NCI-H524 treated with DMSO at 0.1 percent for 48 hours (cell line): Measurements from ENCODE around the gene BANK1.
"Not testable (repeated sequence)": the region's sequence is repeated elsewhere in the genome, so short reads cannot be mapped to it uniquely, and the experiment has no call there.

Source experiments
- DNase-seq: peaks from one replicate; lab custom pipeline; 2025; lab: John Stamatoyannopoulos, UW

Gene BANK1

DNA sequence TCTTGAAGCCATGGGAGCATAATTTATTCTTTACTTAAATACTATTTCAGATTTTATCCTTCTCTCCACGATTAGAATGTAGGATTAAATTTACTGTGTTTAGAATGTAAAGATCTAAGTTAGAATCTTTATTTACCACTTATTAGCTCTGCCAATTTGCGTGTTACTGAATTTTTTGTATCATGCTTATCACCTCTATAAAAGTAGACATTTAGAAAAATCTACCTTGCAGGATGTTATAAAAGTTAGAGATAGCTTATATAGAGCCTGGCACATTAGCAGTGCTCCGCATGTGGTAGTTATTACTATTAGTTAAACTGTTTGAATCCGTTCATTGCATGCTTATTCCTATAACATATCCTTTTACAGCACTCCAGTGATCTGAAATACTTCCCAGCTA is 97.9 kb downstream of the BANK1 start:
- DNase-seq: no peak

DNA sequence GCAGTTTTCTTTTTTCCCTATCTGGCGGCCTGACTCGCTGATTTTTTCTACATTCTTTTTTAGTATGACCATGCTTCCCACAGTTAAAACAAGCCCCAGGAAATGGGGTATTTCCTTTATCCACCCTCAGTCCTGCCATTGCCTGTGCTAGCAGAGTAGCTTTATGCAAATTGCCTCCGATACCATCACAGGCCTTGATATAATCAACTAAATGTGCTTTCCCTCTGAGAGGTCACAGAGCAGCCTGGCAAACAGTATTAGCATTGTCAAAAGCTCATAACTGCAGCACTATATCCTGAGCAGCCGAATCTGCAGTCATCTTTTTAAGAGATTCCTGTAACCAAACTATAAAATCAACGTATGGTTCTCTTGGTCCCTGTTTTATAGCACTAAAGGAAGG is 115.0 kb downstream of the BANK1 start:
- not testable (repeated sequence) for DNase-seq

DNA sequence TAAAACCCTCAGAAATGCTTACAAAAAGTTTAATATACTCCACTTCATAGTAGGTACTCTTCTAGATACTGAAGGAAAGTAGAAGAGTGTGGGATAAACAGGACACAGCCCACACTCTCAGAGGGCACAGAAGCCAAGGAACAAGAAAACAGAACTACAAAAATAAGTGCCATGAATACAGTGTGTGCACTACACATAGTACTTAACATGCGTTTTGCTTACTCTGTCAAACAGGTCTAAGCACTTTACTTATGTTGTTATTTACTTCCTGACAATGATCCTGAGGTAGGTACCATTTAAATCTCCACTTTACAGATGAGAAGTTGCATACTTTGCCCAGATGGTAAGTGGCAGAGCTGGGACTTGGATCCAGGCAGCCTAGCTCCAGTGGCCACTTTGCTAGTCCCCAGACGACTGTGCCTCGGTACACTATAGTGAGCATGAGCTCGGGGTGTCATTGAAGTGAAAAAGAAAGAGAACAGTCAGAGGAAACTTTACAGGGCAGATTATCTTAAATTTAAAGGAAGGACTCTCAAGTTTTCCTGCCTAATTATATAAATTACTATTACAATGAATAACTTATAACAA is 120.3 kb downstream of the BANK1 start:
- no peak for DNase-seq

DNA sequence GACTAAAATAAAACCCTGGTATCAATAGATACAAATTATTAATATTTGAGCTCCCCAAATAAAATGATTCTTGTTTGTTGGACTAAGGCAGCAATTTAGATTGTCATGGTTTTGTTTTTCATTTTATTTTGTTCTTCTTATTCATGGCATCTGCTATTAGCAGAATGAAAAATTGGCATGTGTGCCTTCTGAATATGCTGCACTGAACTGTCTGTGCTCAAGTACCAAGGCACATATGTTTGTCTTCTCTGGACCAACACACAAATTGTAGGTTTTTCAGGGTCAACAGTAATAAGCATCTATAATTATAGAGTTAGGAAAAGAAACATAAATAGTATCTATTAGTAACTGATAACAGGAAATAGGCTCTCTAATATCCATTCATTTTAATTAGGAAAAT is 121.1 kb downstream of the BANK1 start:
- DNase-seq: no peak

DNA sequence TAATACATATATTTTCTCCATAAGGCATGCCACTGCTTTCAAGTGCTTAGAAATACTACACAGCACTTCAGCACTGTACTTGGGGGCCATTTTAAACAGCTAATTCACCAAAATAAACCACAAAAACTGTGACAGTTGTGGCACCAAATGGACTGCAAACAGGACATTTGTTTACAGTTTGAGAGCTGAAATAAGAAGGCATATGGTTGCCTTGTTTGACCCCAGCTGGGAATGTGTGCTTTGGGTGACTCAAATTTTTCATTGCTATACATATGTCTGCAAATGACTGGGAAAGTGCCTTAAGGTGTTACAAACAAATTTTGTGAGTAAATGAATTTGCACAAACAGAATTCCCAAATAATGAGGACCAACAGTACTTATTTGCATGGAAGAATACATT is 124.2 kb downstream of the BANK1 start:
- DNase-seq: no peak

DNA sequence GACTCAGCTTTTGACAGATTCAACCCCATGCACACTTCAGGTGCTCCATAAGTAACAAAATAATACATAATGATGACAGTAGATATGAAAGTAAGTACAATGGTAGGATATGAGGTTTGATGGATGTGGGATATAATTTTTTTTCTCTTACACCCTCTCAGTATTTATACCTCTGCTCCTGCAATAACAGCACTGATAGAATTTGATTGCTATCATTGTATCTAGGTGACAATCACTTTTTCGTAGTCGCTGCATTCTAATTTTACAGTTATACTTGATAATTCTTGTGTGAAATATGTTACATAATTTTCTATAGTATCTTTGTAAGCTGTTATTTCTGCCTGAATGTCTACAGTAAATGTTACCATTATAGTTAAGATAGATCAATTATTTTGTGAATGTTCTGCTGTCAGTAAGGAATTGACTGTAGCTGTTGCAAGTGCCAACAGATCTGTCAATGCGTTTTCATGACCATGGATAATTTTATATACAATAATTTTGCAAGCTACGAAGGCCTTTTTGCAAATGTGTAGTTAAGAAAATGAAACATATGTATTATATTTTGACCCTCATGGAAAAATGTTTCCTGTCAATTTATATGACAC is 128.9 kb downstream of the BANK1 start:
- DNase-seq: no peak

DNA sequence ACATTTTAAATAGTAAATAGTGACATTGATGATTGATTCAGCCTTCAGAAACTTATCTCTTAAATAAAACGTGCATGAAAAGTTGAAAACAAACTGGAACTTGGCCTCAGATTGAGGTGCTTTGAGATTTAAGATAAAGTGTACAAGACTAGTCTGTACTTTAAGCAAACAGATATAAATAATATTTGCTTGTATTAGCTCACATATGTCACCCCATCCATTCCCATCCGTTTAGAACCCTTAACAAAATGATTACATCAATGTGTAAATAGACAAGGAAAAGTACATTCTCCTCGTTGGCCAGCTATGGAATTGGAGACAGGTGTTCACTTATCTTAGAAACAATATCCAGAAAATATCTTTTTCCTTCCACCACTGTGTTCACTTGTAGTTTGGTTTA is 130.8 kb downstream of the BANK1 start:
- DNase-seq: no peak

DNA sequence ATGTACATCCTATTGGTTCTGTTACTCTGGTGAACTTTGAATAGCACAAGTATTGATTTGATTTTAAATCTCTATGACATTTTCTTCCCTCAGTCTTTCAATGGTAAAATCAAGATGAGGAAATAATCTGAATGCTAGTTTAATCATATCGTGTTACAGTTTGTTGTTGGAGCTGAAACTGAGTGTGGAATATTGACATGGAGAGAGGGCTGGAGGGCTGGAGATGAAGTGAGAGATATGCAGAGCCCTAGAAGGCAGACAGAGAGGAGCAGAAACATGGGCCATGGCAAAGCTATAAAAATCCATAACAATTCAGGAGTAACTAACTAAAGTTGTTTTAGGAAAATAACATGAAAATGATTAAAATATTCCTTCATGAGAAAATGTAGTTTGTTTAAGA is 141.1 kb downstream of the BANK1 start:
- no peak for DNase-seq

DNA sequence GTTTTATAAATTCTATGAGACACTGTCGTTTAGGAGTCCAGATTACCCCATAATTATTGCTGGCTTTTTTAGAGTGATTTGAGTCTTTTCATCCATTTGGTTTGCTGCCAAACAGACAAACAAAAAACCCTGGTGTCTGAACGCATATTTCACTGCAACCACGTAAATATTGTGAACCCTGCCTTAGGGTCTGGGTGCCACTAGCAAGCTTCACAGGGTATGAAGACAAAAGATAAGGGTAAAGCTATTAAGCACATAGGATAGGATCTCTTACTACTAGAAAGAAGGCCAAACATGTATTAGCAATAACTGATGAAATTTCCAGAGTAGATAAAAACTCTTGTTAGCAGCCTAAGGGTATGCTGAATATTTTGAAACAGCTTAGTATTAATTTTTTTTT is 143.3 kb downstream of the BANK1 start:
- no peak for DNase-seq

DNA sequence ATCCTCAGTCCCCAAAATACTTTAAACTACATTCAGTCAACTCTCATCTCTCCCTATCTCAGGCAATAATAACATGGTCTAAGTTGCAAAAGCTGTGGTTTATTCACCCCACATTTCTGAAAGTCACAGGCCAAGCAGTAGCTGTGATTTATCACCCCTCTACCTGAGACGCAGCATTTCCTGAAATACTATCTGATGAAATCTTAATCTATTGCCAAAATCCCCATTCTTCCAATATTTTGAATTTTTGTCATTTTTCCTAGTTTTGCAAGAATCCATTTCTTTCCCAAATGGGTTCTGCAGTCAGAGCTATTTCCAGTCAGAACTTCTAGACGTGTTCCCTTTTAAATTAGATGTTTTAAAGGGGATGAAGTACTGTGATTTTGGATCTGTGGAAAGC is 148.3 kb downstream of the BANK1 start:
- no peak for DNase-seq

DNA sequence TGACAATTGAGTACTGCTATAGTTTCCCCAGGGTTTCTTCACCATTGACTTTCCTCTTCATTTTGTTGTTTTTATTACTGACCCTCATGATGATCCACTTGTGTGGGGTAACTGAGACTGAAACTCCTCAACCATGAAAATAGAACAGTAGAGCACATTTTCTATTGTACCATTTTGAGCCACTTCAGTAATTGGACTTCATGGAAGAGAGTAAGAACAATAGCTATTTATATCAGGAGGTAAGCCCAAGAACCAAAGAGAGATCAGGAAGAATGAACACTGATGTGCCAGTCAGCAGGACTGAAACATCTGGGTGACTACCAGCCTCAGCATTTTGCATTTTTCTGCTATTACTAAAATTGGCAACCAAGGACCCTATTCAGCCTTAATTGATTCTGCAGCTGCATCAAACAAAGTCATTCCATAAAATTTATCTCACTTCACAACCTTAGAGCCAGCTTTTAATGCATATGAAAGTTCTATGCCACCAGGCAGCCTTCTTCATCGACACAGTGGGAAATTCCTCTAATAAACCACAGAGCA is 151.4 kb downstream of the BANK1 start:
- DNase-seq: no peak

DNA sequence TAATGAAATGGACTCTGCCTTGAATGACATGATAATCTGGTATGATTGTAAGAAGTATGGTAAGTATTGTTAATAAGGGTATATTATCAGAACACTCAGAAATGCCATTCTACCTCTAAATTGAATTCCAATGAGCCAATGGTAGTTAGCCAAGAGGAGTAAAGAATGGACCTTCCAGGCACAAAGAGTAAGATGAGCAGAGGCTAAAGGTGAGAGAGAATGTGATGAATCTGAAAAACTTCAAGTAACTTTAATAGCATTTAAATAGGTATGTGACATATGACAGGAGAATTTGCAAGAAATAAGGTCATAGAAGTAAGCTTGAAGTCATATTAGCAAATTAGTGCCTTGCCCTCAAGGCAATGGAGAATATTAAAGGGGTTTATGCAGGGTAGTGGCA is 152.4 kb downstream of the BANK1 start:
- no peak for DNase-seq

DNA sequence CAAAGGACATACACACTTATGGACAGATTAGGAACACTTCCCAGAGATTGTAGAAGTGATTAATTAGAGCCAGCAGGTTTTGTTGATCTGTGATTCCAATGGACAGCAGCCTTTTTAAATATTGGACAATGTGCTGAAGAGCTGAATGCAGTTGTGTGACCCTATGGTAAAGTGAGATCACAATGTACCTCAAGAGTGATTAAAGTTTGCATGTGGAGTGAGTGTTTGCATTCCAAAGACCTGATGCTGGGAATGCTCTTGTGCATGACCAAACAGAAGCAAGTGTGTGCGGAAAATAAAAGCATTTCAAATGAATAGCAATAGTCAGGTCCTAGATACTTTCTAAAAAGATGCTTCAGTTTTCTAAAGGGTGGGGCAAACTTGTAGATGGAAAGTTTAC is 154.1 kb downstream of the BANK1 start:
- no peak for DNase-seq

DNA sequence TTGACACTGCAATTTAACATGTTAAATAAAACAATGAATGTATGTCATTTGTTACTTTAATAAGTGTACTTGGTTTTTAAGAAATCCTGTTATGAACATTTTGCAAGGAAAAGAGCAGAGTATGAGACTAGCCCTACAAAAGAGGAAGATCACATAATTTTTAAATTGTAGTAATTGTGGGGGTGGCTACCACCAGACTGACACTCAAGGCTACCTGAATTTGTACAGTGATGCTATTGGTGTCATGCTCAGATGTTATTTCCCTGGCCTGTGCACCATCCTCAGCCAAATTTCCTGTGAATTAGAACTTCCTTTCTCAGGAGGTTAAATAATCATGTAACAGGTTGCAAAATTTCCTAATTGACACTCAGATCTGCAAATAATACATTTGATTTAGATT is 157.5 kb downstream of the BANK1 start:
- DNase-seq: no peak

DNA sequence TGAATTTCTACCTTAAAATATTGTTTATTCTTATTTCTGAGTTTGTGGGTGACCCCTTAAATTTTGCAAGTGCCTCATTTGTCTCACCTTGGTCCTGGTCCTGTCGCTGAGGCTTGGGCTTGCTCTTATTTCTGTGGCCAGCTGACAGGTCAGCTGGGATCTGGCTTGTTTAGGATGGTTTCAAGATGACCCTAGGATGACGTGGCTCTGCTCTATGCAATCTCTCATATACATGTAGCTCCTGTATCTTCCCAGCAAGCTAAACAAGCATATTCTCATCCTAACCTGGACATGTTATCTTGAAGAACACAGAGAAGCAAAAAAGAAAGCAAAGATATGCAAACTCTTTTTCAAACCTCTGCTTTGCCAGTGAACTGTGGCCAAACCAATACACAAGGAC is 158.4 kb downstream of the BANK1 start:
- DNase-seq: no peak

DNA sequence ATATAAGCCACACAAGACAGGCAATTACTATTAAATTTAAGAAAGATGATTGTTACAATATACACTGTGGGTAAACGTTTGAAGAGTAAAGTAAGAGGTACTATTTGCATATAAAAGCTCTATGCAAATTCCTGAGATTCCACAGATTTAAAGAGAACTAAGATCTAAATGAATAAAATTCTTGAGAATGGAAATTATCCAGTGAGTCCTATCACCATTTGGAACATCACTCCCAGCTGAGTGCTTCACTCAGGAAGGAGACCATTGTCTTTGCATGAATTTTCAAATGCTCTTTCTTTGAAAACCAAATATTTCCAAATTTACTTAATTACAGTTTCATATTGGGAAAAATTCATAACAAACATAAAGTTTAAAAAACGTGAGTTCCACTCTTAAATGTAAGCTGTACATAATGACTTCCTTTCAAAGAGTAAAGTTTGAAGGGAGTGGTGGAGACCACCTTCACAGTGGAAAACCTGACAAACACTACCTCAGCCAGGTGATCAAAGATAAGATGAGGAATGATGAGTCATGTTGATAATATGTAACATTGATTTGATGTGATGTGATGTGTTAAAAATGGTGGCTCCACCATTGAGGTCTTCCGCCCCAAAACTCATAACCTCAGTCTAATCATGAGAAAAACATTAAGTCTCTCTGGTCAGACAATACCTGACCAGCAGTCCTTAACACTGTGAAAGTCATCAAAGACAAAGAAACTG is 159.9 kb downstream of the BANK1 start:
- DNase-seq: no peak

DNA sequence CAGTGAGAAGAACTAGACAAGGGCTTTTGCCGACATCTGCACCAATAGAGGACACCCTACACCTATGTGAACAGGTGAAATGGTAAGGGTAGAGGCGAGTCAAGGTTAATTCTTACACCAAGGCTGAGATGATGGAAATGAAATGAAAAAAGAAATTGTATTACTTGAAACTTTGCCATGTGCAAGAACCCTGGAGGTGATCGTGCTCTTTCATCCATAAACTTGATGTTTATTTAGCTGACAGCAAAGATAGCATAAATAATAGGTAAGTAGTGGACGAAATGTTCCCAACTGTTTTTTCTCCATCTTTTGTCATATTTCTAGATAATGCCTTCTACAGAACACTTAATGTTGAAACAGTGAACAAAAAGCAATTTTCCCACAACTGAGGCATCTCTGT is 162.5 kb downstream of the BANK1 start:
- DNase-seq: no peak

DNA sequence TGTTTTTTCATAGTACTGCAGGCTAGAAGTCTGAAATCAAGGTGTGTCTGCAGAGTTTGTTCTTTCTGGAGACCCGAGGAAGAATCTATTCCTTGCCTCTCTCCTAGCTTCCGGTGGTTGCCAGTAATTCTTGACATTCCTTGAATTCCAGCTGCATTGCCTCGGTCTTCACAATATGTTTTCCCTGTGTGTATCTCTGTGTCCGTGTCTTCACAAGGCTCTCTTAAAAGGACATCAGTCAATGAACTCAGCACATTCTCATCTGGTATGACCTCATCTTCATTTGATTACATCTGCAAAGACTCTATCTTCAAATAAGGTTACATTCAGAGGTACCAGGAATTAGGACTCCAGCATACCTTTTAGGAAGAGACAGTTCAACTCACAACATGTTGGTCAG is 163.4 kb downstream of the BANK1 start:
- no peak for DNase-seq

DNA sequence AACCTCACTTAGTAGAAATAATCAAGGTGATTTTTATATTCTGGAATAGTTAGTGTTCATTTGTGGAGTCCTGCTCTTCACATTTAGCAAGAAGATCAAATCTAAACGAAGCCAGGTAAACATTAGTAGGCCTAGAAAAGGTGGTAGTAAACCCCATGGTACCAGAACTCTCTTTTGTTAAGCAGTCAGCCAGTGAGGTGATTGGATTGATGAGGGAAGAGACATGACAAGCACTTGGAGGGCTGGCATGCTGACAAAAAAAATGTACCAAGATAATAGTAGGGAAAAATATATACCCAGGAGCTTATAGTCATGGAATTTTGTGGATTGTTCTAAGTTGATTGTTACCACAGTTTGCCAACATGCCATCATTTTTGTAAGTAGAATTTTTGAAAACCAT is 163.8 kb downstream of the BANK1 start:
- DNase-seq: no peak

DNA sequence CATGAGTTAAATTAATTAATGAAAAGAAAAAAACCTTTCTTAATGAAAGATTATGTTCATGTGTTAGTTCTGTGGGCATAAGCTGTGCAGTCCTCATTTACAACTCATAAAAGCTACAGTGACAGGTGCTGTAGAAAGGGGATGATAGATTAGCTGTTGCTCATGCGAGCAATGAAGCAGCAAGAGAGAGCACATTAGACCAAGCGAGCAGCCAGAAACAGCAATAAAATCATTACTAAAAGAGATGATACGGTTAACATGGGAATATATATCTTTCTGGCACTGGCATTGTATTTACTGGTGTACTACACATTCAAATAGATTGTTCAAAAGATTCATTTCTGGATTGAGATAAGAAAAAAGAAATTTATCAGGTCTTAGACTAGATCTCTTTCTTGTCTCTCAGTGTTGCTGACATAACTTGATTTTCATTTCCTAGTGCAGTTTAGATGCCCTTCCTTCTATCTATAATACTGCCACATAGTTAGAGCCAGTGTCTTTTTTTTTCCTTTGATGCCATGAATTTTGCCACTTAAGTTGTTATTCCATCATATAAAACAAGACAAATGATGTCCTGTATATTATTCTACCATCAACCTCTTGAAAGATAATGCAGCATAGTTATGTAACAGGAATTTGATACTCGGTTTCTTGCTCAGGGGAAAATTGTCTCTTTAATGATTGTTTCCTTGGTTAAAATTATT is 164.6 kb downstream of the BANK1 start:
- DNase-seq: no peak

DNA sequence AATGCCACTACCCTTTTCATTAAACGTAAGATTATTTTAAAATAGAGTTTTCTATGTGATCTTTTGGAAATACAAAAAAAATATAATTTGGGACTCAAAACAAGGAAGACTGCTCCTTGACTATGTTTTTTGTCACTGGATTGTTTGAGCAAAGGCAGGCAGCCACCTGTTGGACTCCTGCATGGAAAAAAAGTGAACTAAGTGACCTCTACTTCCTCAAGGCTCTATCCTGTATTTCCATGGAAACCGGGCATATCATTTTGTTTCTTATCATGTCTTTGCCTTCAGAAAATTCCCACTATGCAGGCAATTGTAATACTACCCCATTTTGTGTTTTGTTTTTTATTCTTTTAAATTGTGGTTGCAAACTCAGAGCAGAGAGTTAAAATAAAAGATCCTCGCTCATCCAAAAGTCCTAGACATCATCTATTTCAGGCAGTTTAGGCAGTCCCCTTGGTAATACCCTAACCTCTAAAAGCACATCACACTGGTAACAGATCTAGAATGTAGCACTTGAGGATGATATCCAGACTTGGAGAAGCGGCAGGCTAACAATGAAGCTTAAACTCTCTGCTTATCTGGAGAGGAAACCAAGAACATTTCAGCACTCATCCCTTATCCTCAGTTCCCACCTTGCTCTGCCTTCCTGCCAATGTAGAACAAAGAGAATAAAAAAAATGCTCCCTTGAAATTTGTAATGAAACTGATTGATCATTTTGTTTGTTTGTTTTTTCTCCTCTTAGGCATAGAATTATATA is 165.7 kb downstream of the BANK1 start:
- DNase-seq: no peak

DNA sequence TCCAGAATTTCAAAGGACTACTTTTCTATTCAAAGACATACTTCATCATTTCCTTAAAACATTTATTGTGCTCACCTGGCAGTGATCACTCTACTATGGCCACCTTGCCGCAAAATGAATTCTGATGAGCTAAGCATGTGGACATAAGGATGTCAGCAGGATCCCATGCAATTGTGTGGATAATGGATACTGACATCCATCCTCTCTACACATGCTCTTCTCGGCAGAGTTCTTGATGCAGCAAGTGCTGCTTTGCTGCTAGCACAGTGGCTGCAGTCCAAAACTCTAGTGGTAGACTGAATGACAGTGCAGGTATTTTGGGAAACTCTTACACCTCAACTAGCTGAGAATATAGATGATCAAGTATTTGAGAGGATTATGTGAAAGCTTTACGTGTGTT is 168.0 kb downstream of the BANK1 start:
- no peak for DNase-seq
